ENCODE results near the gene RNF208. TPM values are rescaled to one million over a fixed set of nuclear protein-coding genes. Genes with fewer than 3 reads are reported as not detected.
A peak's percentile ranks its signal among the peaks of the same experiment; 100 is the strongest.

The RNF208 gene
- total and polyA plus RNA-seq, 9 of the 15 experiments (the other 6 are each of a cell fraction or from before 2014, with no cell fraction given): 0.15 to 6.9 (median 0.50) TPM; not detected in 2

DNA sequence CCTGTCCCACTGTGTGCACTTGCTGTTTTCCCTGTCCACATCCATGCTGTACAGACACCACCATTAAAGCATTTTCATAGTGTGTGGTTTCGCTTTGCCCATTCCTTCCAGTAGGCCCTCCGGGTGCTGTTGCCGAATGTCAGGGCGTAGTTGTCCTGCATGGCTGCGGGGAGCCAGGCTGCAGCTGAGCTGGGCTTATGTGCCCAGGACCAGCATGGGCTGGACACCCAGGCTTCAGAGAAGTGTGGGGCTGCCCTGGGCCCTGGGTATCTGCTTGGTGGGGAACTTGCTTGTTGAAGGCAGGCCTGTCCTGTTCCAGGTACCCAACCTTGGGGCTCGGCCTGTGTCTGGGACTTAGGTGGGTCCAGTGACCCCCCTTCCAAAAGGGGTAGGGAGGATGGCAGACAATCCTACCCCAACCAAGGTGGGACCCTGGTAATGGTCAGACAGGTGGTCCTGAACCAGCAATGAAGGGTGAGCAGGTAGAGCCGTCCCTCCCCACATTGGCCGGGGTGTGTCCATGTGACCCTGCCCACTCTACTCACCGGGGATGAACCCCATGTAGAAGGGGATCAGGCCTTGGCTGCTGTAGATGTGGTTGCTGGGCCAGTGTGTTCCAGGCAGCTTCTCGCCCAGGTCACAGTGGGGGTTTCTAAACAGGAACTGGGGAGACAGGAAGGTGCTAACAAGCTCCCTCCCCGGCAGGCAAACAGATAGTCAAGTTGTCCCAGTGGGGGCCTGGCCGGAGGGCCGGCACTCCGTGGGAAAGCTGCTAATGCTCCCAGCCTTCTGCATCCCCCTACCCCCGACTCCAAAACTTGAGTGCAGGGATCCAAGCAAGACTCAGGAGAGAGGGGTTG, 21.8 kb upstream of the RNF208 start (continued):
- no peak for TF ChIP-seq BACH1 (tag; IDR thresholded peaks at IDR 0.05)
- TF ChIP-seq, protein P1, sequence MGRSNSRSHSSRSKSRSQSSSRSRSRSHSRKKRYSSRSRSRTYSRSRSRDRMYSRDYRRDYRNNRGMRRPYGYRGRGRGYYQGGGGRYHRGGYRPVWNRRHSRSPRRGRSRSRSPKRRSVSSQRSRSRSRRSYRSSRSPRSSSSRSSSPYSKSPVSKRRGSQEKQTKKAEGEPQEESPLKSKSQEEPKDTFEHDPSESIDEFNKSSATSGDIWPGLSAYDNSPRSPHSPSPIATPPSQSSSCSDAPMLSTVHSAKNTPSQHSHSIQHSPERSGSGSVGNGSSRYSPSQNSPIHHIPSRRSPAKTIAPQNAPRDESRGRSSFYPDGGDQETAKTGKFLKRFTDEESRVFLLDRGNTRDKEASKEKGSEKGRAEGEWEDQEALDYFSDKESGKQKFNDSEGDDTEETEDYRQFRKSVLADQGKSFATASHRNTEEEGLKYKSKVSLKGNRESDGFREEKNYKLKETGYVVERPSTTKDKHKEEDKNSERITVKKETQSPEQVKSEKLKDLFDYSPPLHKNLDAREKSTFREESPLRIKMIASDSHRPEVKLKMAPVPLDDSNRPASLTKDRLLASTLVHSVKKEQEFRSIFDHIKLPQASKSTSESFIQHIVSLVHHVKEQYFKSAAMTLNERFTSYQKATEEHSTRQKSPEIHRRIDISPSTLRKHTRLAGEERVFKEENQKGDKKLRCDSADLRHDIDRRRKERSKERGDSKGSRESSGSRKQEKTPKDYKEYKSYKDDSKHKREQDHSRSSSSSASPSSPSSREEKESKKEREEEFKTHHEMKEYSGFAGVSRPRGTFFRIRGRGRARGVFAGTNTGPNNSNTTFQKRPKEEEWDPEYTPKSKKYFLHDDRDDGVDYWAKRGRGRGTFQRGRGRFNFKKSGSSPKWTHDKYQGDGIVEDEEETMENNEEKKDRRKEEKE (IDR thresholded peaks at IDR 0.05; ENCODE audit: borderline replicate concordance in 1 of 2, control insufficient read depth in 1 of 2, low read depth in 2 of 2, low read length in 1 of 2): 0 out of 4 replicates have a peak, but pooled peaks of 1 of the 2 experiments have one; percentile 13
- TF ChIP-seq CBX1 (IDR thresholded peaks at IDR 0.05; ENCODE audit: low read depth): peak; percentile 58; the same call in 1 of the 2 replicates
- no peak for TF ChIP-seq ZNF77 (CRISPR knock-in tag; IDR thresholded peaks at IDR 0.05)
- TF ChIP-seq, protein P2, sequence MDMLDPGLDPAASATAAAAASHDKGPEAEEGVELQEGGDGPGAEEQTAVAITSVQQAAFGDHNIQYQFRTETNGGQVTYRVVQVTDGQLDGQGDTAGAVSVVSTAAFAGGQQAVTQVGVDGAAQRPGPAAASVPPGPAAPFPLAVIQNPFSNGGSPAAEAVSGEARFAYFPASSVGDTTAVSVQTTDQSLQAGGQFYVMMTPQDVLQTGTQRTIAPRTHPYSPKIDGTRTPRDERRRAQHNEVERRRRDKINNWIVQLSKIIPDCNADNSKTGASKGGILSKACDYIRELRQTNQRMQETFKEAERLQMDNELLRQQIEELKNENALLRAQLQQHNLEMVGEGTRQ (CRISPR knock-in tag; IDR thresholded peaks at IDR 0.05): peak; percentile 14; the same call in 1 of the 2 replicates
- TF ChIP-seq RFX7 (CRISPR knock-in tag; IDR thresholded peaks at IDR 0.05): no peak
- TF ChIP-seq ZNF253 (CRISPR knock-in tag; conservative IDR thresholded peaks at IDR 0.05): no peak
- peak; percentile 1 for TF ChIP-seq FIP1L1 (IDR thresholded peaks at IDR 0.05; ENCODE audit: low read depth, low read length, poor library complexity, severe bottlenecking)
- TF ChIP-seq TRIM24 (IDR thresholded peaks at IDR 0.05): no peak
- TF ChIP-seq MYBL2 (IDR thresholded peaks at IDR 0.05; ENCODE audit: low read depth): no peak
- TF ChIP-seq MYBL2 (CRISPR knock-in tag; IDR thresholded peaks at IDR 0.05; ENCODE audit: borderline replicate concordance): no peak
- TF ChIP-seq POLR2G (IDR thresholded peaks at IDR 0.05; ENCODE audit: low read depth, low read length): peak; percentile 70
- TF ChIP-seq MECOM (CRISPR knock-in tag; IDR thresholded peaks at IDR 0.05): no peak
- peak; percentile 59; the same call in 1 of the 2 replicates for TF ChIP-seq SPI1 (IDR thresholded peaks at IDR 0.05; ENCODE audit: borderline replicate concordance, low read depth, low read length)
- no peak for TF ChIP-seq ZNF717 (CRISPR knock-in tag; IDR thresholded peaks at IDR 0.05)
- TF ChIP-seq CREB1 (IDR thresholded peaks at IDR 0.05): no peak
- no peak for TF ChIP-seq CREB1 (CRISPR knock-in tag; IDR thresholded peaks at IDR 0.05)
- no peak for TF ChIP-seq ETV6 (IDR thresholded peaks at IDR 0.05; ENCODE audit: borderline replicate concordance in 1 of 2, low read depth in 2 of 2, low read length in 1 of 2)
- TF ChIP-seq ETV6 (CRISPR knock-in tag; IDR thresholded peaks at IDR 0.05; ENCODE audit: borderline replicate concordance): no peak; the same call in 1 of the 2 replicates
- TF ChIP-seq ZNF324 (CRISPR knock-in tag; IDR thresholded peaks at IDR 0.05): 0 out of 2 replicates have a peak, but pooled peaks have one; percentile 26
- TF ChIP-seq RBBP5 (IDR thresholded peaks at IDR 0.05; ENCODE audit: borderline replicate concordance, insufficient read depth, low read length, poor library complexity, severe bottlenecking): no peak
- no peak for TF ChIP-seq MYC (IDR thresholded peaks at IDR 0.05; ENCODE audit: low read depth, low read length)
- peak; percentile 40; the same call in 1 of the 2 replicates for TF ChIP-seq MYC (CRISPR knock-in tag; IDR thresholded peaks at IDR 0.05; ENCODE audit: borderline replicate concordance, low read depth)
- 0 out of 2 replicates have a peak, but pooled peaks have one; percentile 47 for TF ChIP-seq ZNF347 (CRISPR knock-in tag; IDR thresholded peaks at IDR 0.05; ENCODE audit: low read depth)
- no peak for TF ChIP-seq SAFB (IDR thresholded peaks at IDR 0.05; ENCODE audit: borderline replicate concordance, low read depth, low read length)
- TF ChIP-seq ZNF3 (CRISPR knock-in tag; IDR thresholded peaks at IDR 0.05): no peak

Data from K562 (cell line).